ENCODE data around the gene ZNF662.

The ZNF662 gene

GRCh38 chr3:42936157-42936981 is 30.4 kb downstream of the ZNF662 start:
- DNase-seq (ENCODE audit: low read depth in 2 of 2): no peak

DNA sequence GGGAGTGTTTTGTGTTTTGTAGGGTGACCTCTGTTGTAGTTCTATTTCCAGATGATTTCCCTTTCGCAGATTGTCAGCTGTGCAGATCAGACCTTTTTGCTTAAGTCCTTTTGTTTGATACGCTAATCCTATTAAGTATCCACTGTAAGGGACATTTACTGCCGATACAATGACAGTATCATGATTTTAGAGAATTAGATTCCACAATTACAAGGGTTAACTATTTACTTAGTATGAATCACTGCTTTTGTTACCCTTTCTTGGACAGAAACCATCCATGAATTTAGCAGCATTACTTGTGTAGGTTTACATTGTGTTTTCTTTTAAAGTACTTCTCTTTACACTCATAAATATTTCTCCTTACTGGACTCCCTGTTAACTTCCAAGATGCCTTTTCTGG is 31.4 kb downstream of the ZNF662 start:
- DNase-seq (ENCODE audit: low read depth in 2 of 2): no peak

- DNase-seq (ENCODE audit: low read depth in 2 of 2): no peak
Observed at GRCh38 chr3:42942693-42943092, 36.8 kb downstream of the ZNF662 start.

GRCh38 chr3:42946050-42946449 is 40.1 kb downstream of the ZNF662 start:
- DNase-seq (ENCODE audit: low read depth in 2 of 2): no peak

DNA sequence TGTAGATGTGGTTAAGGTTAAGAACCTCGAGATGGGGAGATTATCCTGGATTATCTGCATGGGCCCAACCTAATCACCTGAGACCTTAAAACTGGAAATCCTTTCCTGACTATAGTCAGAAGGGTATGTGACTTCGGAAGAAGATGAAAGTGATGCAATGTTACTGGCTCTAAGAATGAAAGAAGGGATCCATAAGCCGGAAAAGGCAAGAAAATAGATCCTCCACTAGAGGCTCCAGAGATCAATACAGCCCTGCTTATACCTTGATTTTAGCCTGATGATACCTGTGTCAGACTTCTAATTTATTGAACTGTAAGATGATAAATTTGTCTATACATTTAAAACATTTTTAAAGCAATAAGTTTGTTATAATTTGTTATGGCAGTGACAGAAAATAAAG is 51.6 kb downstream of the ZNF662 start:
- DNase-seq (ENCODE audit: low read depth in 2 of 2): no peak

DNA sequence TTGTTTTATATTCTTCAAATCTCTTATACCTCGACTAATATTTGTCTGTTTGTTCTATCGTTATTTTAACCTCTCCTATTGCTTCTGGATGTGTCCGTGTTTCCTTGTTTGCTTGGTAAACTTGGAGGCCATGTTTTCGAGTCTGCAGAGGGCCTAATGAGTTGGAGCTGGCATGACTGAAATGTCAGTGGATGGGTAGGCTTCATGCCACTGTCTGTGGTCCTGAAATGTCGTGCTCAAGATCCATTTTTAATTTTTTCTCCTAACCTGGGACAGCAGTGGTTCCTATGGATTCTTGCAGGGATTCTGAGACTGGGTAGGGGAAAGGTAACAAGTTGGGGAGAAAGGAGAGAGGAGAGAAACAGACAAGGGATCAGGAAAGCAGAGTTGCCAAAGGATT is 54.3 kb downstream of the ZNF662 start:
- DNase-seq (ENCODE audit: low read depth in 2 of 2): no peak

DNA sequence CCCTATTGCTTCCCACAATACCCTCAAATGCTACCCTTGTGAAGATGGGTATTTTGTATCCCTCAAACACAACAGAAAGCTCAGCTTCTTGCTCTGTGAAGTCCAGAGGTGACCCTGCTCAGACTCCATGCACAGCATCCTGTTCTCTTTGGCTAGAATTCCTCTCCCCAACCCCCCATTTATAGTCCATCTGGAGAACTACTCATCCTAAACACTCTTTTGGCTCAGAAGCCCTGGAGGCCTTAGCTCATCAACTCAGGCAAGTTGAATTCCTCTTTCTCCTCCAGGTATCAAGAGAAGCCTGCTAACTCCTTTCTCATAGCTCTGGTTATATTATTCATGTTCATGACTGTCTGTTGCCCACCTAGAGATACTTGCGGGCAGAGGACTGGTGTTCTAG is 54.8 kb downstream of the ZNF662 start:
- no peak for DNase-seq (ENCODE audit: low read depth in 2 of 2)

GRCh38 chr3:42961633-42962032 is 55.7 kb downstream of the ZNF662 start:
- no peak for DNase-seq (ENCODE audit: low read depth in 2 of 2)

- DNase-seq (ENCODE audit: low read depth in 2 of 2): no peak
Observed at GRCh38 chr3:42963269-42963668, 57.3 kb downstream of the ZNF662 start.

GRCh38 chr3:42964266-42964665 is 58.3 kb downstream of the ZNF662 start:
- no peak for DNase-seq (ENCODE audit: low read depth in 2 of 2)

Data from stimulated activated CD8-positive, alpha-beta memory T cell treated with anti-CD3 and anti-CD28 coated beads, Interleukin-15, amount 100 ng/mL, for 48 hours (primary cell).